IMR-90 (cell line): ENCODE results near the gene DYRK1A. TPM values are rescaled to one million over a fixed set of nuclear protein-coding genes. Genes with fewer than 3 reads are reported as not detected.
"Not testable (repeated sequence)": the region's sequence is repeated elsewhere in the genome, so short reads cannot be mapped to it uniquely, and the experiment has no call there.

Source experiments
- ATAC-seq: fragments of 200-7000 bp; cut with Tn5 transposase; 2 replicates; pipeline ENCODE4 v1.9.1; 2020; ENCODE audit warnings: low read depth, mild to moderate bottlenecking, moderate library complexity
- BruUV-seq: library from RNA; stranded (reverse); fragments of 400-500 nt; replicated peaks from 2 replicates; lab custom pipeline; 2021; lab: Mats Ljungman, UMichigan
- CTCF ChIA-PET: fragments of 300-600 bp; formaldehyde crosslinking; extraction: SDS; loops from one replicate; lab custom pipeline; 2021; ENCODE audit warnings: antibody characterized with exemption; lab: Yijun Ruan, JAX
- POLR2A ChIA-PET: fragments of 300-600 bp; sonication (Branson Sonifier 250); formaldehyde crosslinking; loops from one replicate; lab custom pipeline; 2022; ENCODE audit warnings: antibody characterized with exemption; ENCODE audit not compliant: unreplicated experiment; lab: Charles Lee
- DNase-seq: peaks from one replicate; pipeline ENCODE4 v3.0.0; 2013
- H2AFZ ChIP-seq: replicated peaks from 2 replicates; pipeline ENCODE3; 2013; ENCODE audit warnings: low read length, mild to moderate bottlenecking; ENCODE audit not compliant: poor library complexity
- H2AK5ac ChIP-seq: 2 replicates; pipeline ENCODE4 v1.6.1; 2013; ENCODE audit warnings: low read depth, low read length, inconsistent platforms
- H2AK9ac ChIP-seq: replicated peaks from 2 replicates; pipeline ENCODE3; 2013; ENCODE audit warnings: mild to moderate bottlenecking, low read depth, low read length, moderate library complexity; ENCODE audit not compliant: poor library complexity
- H2BK120ac ChIP-seq: 2 replicates; pipeline ENCODE4 v1.6.1; 2013; ENCODE audit warnings: low read depth, low read length, inconsistent platforms
- H2BK15ac ChIP-seq: 3 replicates; pipeline ENCODE4 v1.6.1; 2013; ENCODE audit warnings: low read depth, low read length, inconsistent platforms
- H2BK20ac ChIP-seq: 2 replicates; pipeline ENCODE4 v1.6.1; 2013; ENCODE audit warnings: low read depth, mild to moderate bottlenecking, inconsistent platforms, low read length, moderate library complexity
- H2BK5ac ChIP-seq: 2 replicates; pipeline ENCODE4 v1.6.1; 2013; ENCODE audit warnings: mild to moderate bottlenecking, low read depth, low read length, inconsistent platforms; ENCODE audit not compliant: poor library complexity, severe bottlenecking
- H3K14ac ChIP-seq: replicated peaks from 2 replicates; pipeline ENCODE4 v1.6.1; 2013; ENCODE audit warnings: low read depth, low read length, inconsistent platforms
- H3K18ac ChIP-seq: 2 replicates; pipeline ENCODE4 v1.6.1; 2013; ENCODE audit warnings: low read depth, low read length, control low read depth
- H3K23ac ChIP-seq: 2 replicates; pipeline ENCODE4 v1.6.1; 2013; ENCODE audit warnings: low read depth, low read length, inconsistent platforms
- H3K27ac ChIP-seq: 2 replicates; pipeline ENCODE4 v1.5.1; 2013; ENCODE audit warnings: mild to moderate bottlenecking, control low read depth, low read length; ENCODE audit not compliant: insufficient read depth
- H3K27me3 ChIP-seq: 2 replicates; pipeline ENCODE4 v1.6.1; 2013; ENCODE audit warnings: low read length; ENCODE audit not compliant: control insufficient read depth, insufficient read depth
- H3K36me3 ChIP-seq: 2 replicates; pipeline ENCODE4 v1.6.1; 2013; ENCODE audit warnings: low read length, mixed read lengths; ENCODE audit not compliant: control insufficient read depth, insufficient read depth
- H3K4ac ChIP-seq: 2 replicates; pipeline ENCODE4 v1.6.1; 2013; ENCODE audit warnings: low read depth, low read length, inconsistent platforms
- H3K4me1 ChIP-seq: 2 replicates; pipeline ENCODE4 v1.6.1; 2013; ENCODE audit warnings: low read length, mixed read lengths; ENCODE audit not compliant: control insufficient read depth, insufficient read depth
- H3K4me2 ChIP-seq: 2 replicates; pipeline ENCODE4 v1.6.1; 2013; ENCODE audit warnings: low read depth, mild to moderate bottlenecking, control low read depth, low read length, moderate library complexity
- H3K4me3 ChIP-seq: 2 replicates; pipeline ENCODE4 v1.5.1; 2013; ENCODE audit warnings: low read depth, mild to moderate bottlenecking, control low read depth, low read length, moderate library complexity; ENCODE audit not compliant: insufficient read depth
- H3K56ac ChIP-seq: 2 replicates; pipeline ENCODE4 v1.6.1; 2013; ENCODE audit warnings: low read length, inconsistent platforms; ENCODE audit not compliant: insufficient read depth; ENCODE audit errors: extremely low read depth
- H3K79me1 ChIP-seq, 2 experiments: 2 replicates each; pipeline ENCODE4 v1.6.1; 2013; ENCODE audit warnings: low read length in 2 of 2, inconsistent platforms in 1 of 2, low read depth in 1 of 2
- H3K9ac ChIP-seq: 2 replicates; pipeline ENCODE4 v1.6.1; 2013; ENCODE audit warnings: low read depth, low read length, control low read depth
- H3K9me1 ChIP-seq: 2 replicates; pipeline ENCODE4 v1.6.1; 2013; ENCODE audit warnings: low read length, inconsistent platforms; ENCODE audit not compliant: insufficient read depth
- H3K9me3 ChIP-seq: 2 replicates; pipeline ENCODE4 v1.6.1; 2013; ENCODE audit warnings: low read length; ENCODE audit not compliant: control insufficient read depth, insufficient read depth
- H4K20me1 ChIP-seq: 2 replicates; pipeline ENCODE4 v1.6.1; 2013; ENCODE audit warnings: low read length, inconsistent platforms; ENCODE audit not compliant: insufficient read depth
- H4K5ac ChIP-seq: 2 replicates; pipeline ENCODE4 v1.6.1; 2013; ENCODE audit warnings: mild to moderate bottlenecking, low read depth, low read length, control low read depth
- H4K8ac ChIP-seq, 2 experiments: 2 replicates each; pipeline ENCODE4 v1.6.1; 2013; ENCODE audit warnings: low read depth in 2 of 2, low read length in 2 of 2, control low read depth in 1 of 2, inconsistent platforms in 1 of 2
- H4K91ac ChIP-seq: 2 replicates; pipeline ENCODE4 v1.6.1; 2013; ENCODE audit warnings: low read depth, low read length, inconsistent platforms; ENCODE audit not compliant: insufficient read depth
- WGBS, 2 experiments: methylation state at CpG; one replicate each; pipeline versions ENCODE4 v1.1.5 to v1.1.7; 2013; ENCODE audit warnings: missing lambda C conversion rate in 2 of 2; ENCODE audit not compliant: insufficient read length in 1 of 2; ENCODE audit errors: extremely low coverage in 2 of 2; 5-methylcytosine and 5-hydroxymethylcytosine counted together
- dilution Hi-C: fragments of 300-500 bp; cut with HindIII; formaldehyde crosslinking; loops from one replicate; pipeline ENCODE4 v1.14.3; 2018; ENCODE audit warnings: low sequenced_read_pairs; ENCODE audit not compliant: unreplicated experiment
- in situ Hi-C: fragments of 300-500 bp; cut with MboI; formaldehyde crosslinking; loops from 3 replicates; pipeline ENCODE4 v1.14.3; 2019; ENCODE audit warnings: low sequenced_read_pairs, inconsistent platforms, mixed read lengths
- intact Hi-C: fragments of 100-400 bp; cut with micrococcal nuclease; formaldehyde crosslinking; loops from 2 replicates; pipeline ENCODE4 v1.10.0; 2022
- polyA plus RNA-seq, 3 experiments: library from polyadenylated mRNA; depleted of rRNA; stranded (reverse); fragments of >200 nt; gene quantifications; 2 replicates each; pipeline ENCODE4 v1.2.3, GENCODE V29; 2012; ENCODE audit warnings: low replicate concordance in 1 of 3
- total RNA-seq: library from RNA; depleted of rRNA; stranded (reverse); fragments of >200 nt; gene quantifications from 2 replicates; pipeline ENCODE4 v1.2.3, GENCODE V29; 2012

Gene DYRK1A
- total and polyA plus RNA-seq, 2 of the 4 experiments (the other 2 are of a cell fraction), result 18.6 to 50.5 TPM

- intact Hi-C loops, result not testable (repeated sequence)
These were observed 174.6 kb downstream of the DYRK1A start for GRCh38 chr21:37541128-37541527.

More at GRCh38 chr21:37541128-37541527, 174.6 kb downstream of the DYRK1A start:
- H3K36me3 ChIP-seq, H4K20me1 ChIP-seq, H3K14ac ChIP-seq, H3K27me3 ChIP-seq, H3K4ac ChIP-seq, H3K4me1 ChIP-seq, dilution Hi-C loops, H2BK15ac ChIP-seq, H4K5ac ChIP-seq, H3K27ac ChIP-seq, H3K23ac ChIP-seq, H2BK120ac ChIP-seq, BruUV-seq, H2BK5ac ChIP-seq, H2AK5ac ChIP-seq, H3K79me1 ChIP-seq, H2BK20ac ChIP-seq, H3K56ac ChIP-seq, CTCF ChIA-PET, H3K9ac ChIP-seq, H4K8ac ChIP-seq, H2AK9ac ChIP-seq, ATAC-seq, H2AFZ ChIP-seq, H3K18ac ChIP-seq, H3K9me1 ChIP-seq, H4K91ac ChIP-seq, in situ Hi-C loops, H3K4me3 ChIP-seq, H3K9me3 ChIP-seq, H3K4me2 ChIP-seq, POLR2A ChIA-PET, DNase-seq: not testable (repeated sequence)
- no CpG with 5 or more reads among the region's 2 CpGs for WGBS, 2 experiments
